ENCODE data around the gene SANBR. TPM values are rescaled to one million over a fixed set of nuclear protein-coding genes. Genes with fewer than 3 reads are reported as not detected.

Gene SANBR
- total RNA-seq, 1 donor from 2014 or later = 13.8 TPM

DNA sequence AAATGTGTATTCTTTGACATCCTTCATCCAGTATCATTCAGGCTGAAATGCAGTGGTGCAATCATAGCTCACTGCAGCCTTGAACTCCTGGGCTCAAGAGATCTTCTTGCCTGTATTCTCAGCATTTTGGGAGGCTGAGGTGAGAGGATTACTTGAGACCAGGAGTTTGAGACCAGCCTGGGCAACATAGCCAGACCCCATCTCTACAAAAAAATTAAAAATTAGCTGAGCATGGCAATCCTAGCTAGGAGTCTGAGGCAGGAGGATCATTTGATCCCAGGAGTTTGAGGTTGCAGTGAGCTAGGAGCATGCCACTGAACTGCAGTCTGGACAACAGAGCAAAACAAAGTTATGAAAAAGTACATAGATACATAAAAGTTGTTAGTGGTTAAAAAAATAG lies 24.1 kb downstream of the SANBR start:
- DNase-seq (ENCODE audit: low read depth, low spot score) = no peak

DNA sequence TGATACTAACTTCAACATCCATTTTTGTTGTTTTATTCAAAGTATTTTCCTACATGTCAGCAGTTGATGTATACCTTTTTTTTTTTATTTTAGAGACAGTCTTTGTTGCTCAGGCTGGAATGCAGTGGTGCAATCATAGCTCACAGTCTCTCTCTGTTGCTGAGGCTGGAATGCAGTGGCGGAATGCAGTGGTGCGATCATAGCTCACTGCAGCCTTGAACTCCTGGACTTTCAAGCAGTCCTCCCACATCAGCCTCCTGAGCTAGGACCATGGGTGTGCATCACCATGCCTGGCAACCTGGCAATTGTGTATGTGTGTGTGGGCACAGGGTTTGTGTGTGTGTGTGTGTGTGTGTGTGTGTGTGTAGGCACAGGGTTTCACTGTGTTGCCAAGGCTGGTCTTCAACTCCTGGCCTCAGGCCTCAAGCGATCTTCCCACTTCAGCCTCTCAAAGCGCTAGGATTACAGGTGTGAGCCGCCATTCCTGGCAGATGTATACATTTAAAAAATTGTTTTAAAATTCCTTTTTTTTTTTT lies 24.8 kb downstream of the SANBR start:
- no peak for DNase-seq (ENCODE audit: low read depth, low spot score)

DNA sequence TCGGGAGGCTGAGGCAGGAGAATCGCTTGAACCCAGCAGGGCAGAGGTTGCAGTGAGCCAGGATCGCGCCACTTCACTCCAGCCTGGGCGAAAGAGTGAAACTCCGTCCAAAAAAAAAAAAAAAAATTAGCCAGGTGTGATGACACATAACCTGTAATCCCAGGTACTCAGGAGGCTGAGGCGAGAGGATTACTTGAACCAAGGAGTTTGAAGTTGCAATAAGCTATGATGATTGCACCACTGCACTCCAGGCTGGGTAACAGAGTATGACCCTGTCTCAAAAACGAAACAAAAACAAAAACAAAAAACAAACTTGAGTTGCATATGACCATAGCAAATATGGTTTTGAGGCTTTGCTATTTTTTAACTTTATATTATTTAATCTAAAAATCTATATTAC lies 25.8 kb downstream of the SANBR start:
- DNase-seq (ENCODE audit: low read depth, low spot score) = no peak

DNA sequence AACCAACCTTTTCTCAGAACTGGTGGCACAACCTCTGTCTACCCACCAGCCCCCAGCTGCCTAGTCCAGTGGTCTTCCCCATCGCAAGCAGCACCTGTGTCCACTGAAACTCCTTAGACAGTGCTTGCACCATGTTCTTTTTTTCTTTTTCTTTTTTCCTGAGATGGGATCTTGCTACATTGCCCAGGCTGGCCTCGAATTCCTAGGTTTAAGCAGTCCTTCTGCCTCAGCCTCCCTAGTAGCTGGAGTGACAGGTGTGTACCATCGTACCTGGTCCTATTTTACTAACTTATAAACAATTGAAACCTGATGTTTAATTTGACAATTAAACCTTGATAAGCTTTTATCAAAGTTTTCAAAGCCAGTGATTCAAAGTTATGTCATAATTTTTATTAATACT lies 30.8 kb downstream of the SANBR start:
- no peak for DNase-seq (ENCODE audit: low read depth, low spot score)

DNA sequence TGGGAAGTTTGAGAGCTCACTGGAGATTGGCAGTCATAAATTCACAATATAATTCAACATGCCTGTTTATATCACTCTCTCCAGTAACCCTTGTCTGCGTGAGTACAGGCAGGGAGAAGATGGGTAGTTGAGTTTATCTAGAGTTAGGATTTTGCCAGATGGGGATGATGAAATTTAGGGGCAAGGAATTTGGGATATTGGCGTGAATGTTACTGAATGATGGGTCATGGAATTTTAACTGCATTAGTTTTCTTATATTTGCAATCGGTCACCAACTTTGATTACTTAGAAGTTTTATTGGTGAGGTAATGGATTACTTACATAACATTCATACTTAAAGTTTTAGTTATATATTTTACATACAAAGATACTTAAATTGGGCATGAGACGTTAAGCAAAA lies 35.1 kb downstream of the SANBR start:
- no peak for DNase-seq (ENCODE audit: low read depth, low spot score)

DNA sequence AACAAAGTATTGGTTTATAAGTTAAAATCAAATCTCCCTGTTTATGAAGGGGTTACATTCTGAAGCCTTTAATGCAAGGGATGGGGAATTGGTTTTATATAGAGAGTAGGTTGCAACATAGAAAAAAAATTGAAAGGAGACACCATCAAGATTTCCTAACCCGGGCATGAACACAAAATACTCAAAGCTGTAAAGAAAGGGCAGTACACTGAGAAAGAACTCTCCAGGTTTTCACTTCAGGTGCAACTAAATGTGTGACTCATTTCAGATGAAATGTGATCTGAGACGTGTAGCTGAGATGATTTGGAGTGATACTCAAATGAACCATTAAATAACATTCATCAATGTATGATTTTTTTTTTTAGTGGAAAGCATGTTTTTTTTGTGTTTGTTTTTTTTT lies 43.6 kb downstream of the SANBR start:
- DNase-seq (ENCODE audit: low read depth, low spot score) = no peak

DNA sequence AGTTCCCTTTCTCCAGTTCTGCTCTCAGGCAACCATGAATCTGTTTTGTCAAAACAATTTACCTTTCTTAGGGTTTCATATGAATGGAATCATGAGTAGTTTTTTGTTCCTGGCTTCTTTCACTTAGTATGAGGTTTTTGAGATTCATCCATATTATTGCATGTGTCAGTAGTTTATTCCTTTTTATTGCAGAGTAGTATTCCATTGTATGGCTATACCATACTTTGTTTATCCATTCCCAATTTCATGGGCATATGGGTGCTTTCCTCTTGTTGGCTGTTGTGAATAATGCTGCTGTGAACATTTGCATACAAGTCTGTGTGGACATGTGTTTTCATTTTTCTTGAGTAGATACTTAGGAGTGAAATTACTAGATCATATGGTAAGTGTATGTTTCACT lies 46.0 kb downstream of the SANBR start:
- DNase-seq (ENCODE audit: low read depth, low spot score) = no peak

DNA sequence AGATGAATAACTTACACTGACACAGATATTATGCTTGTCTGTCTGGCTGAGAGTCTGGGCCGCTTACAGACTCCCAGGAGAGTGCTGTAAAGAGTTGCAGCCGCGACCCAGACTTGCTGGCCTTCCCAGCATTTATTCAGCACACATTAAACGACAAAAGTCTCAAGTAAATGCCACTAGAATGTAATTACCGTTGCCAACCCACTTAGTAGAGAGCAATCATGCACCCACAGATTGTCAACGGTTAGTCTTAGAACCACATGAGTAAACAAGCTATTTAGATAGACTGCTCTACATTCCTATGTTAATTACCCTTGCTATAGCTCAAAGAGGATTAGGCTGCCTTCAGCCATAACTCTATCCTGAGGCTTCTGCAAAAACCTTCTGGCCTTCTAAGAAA lies 48.5 kb downstream of the SANBR start:
- no peak for DNase-seq (ENCODE audit: low read depth, low spot score)

Other genes with a start within 250 kb of the SANBR start
- gene REL, start 184.3 kb upstream of the SANBR start, total RNA-seq = 5.1 and 6.2 TPM in 2 replicates
- gene PEX13, start 48.2 kb upstream of the SANBR start, total RNA-seq = 36.9 and 44.1 TPM in 2 replicates
- 7.5 and 11.0 TPM in 2 replicates for gene PUS10, start 47.6 kb upstream of the SANBR start, total RNA-seq
- 2.8 and 14.0 TPM in 2 replicates for gene C2orf74, start 96.3 kb downstream of the SANBR start, total RNA-seq

All from pulmonary artery endothelial cell (primary cell).